Liver (tissue), 9 donors: ENCODE measurements around the gene OSTM1. TPM values are rescaled to one million over a fixed set of nuclear protein-coding genes. Genes with fewer than 3 reads are reported as not detected.
"Not testable (repeated sequence)": the region's sequence is repeated elsewhere in the genome, so short reads cannot be mapped to it uniquely, and the experiment has no call there.

Source experiments
- DNase-seq: peaks from one replicate; pipeline ENCODE4 v3.0.0-alpha.2; 2017; ENCODE audit warnings: low spot score
- H3K27ac ChIP-seq, 2 donors: one replicate each; pipeline ENCODE4 v1.7.0; 2013; ENCODE audit warnings: inconsistent platforms in 2 of 2, low read length in 2 of 2, control low read depth in 1 of 2, low read depth in 1 of 2, mild to moderate bottlenecking in 1 of 2
- H3K27me3 ChIP-seq, 4 donors: one replicate each; pipeline versions ENCODE4 v1.6.1 to v1.7.0; 2013; ENCODE audit warnings: low read length in 3 of 4, inconsistent platforms in 1 of 4, mild to moderate bottlenecking in 1 of 4, moderate library complexity in 1 of 4; ENCODE audit not compliant: control insufficient read depth in 4 of 4, insufficient read depth in 4 of 4
- H3K36me3 ChIP-seq, 4 donors: one replicate each; pipeline versions ENCODE4 v1.6.1 to v1.7.0; 2013; ENCODE audit warnings: low read length in 3 of 4, mild to moderate bottlenecking in 3 of 4, low read depth in 1 of 4, moderate library complexity in 1 of 4; ENCODE audit not compliant: control insufficient read depth in 4 of 4, insufficient read depth in 3 of 4
- H3K4me1 ChIP-seq, 4 donors: one replicate each; pipeline versions ENCODE4 v1.6.1 to v1.7.0; 2013; ENCODE audit warnings: low read length in 3 of 4, mild to moderate bottlenecking in 3 of 4, moderate library complexity in 1 of 4; ENCODE audit not compliant: control insufficient read depth in 4 of 4, insufficient read depth in 4 of 4
- H3K4me3 ChIP-seq, 3 donors: one replicate each; pipeline versions ENCODE4 v1.6.1 to v1.7.0; 2013; ENCODE audit warnings: low read length in 3 of 3, control low read depth in 1 of 3, low read depth in 1 of 3, mild to moderate bottlenecking in 1 of 3
- H3K9ac ChIP-seq, 2 donors: one replicate each; pipeline ENCODE4 v1.7.0; 2013; ENCODE audit warnings: low read length in 2 of 2, mild to moderate bottlenecking in 2 of 2, moderate library complexity in 2 of 2, control low read depth in 1 of 2, low read depth in 1 of 2
- H3K9me3 ChIP-seq, 4 donors: one replicate each; pipeline versions ENCODE4 v1.6.1 to v1.7.0; 2013; ENCODE audit warnings: low read length in 3 of 4; ENCODE audit not compliant: control insufficient read depth in 4 of 4
- EGR1 ChIP-seq, 2 donors: IDR thresholded peaks; 2 replicates each; pipeline ENCODE4 v1.6.1; 2016 to 2018; ENCODE audit warnings: antibody characterized with exemption in 2 of 2, low read depth in 2 of 2
- FOXA1 ChIP-seq: IDR thresholded peaks from 2 replicates; pipeline ENCODE4 v1.6.1; 2016; ENCODE audit warnings: antibody characterized with exemption
- FOXA2 ChIP-seq: IDR thresholded peaks from 2 replicates; pipeline ENCODE4 v1.6.1; 2016; ENCODE audit warnings: antibody characterized with exemption
- GABPA ChIP-seq, 2 donors: IDR thresholded peaks in 1 of 2; conservative IDR thresholded peaks in 1 of 2; 2 replicates each; pipeline ENCODE4 v1.6.1; 2016; ENCODE audit warnings: antibody characterized with exemption in 2 of 2, mild to moderate bottlenecking in 1 of 2, moderate library complexity in 1 of 2
- HNF4A ChIP-seq, 2 donors: conservative IDR thresholded peaks; 2 replicates each; pipeline ENCODE4 v1.6.1; 2016; ENCODE audit warnings: antibody characterized with exemption in 2 of 2, mild to moderate bottlenecking in 2 of 2
- HNF4G ChIP-seq: IDR thresholded peaks from 2 replicates; pipeline ENCODE4 v1.6.1; 2016; ENCODE audit warnings: antibody characterized with exemption
- JUND ChIP-seq, 2 donors: IDR thresholded peaks; 2 replicates each; pipeline ENCODE4 v1.6.1; 2016; ENCODE audit warnings: antibody characterized with exemption in 2 of 2
- NR2F2 ChIP-seq: IDR thresholded peaks from 2 replicates; pipeline ENCODE4 v1.6.1; 2016; ENCODE audit warnings: antibody characterized with exemption
- RAD21 ChIP-seq, 2 donors: IDR thresholded peaks; 2 replicates each; pipeline ENCODE4 v1.6.1; 2016; ENCODE audit warnings: antibody characterized with exemption in 2 of 2, mild to moderate bottlenecking in 2 of 2
- RXRA ChIP-seq, 2 donors: IDR thresholded peaks; 2 replicates each; pipeline ENCODE4 v1.6.1; 2017 to 2018; ENCODE audit warnings: antibody characterized with exemption in 2 of 2, mild to moderate bottlenecking in 1 of 2
- SP1 ChIP-seq: IDR thresholded peaks from 2 replicates; pipeline ENCODE4 v1.6.1; 2018; ENCODE audit warnings: antibody characterized with exemption, mild to moderate bottlenecking
- TAF1 ChIP-seq: conservative IDR thresholded peaks from 2 replicates; pipeline ENCODE4 v1.6.1; 2016; ENCODE audit warnings: antibody characterized with exemption, mild to moderate bottlenecking
- YY1 ChIP-seq: IDR thresholded peaks from 2 replicates; pipeline ENCODE4 v1.6.1; 2016; ENCODE audit warnings: antibody characterized with exemption, mild to moderate bottlenecking
- WGBS: extraction: QIAGEN DNeasy Blood & Tissue Kit; methylation state at CpG from one replicate; pipeline ENCODE4 v1.1.7; 2013; 5-methylcytosine and 5-hydroxymethylcytosine counted together
- polyA plus RNA-seq, 2 donors: library from polyadenylated mRNA; stranded (reverse) in 1 of 2; unstranded in 1 of 2; fragments of 200-250 nt in 1 of 2; fragments of >200 nt in 1 of 2; fragmentation: Nextera tagmentation in 1 of 2; extraction: Ambion mirVana in 1 of 2; gene quantifications; one replicate each; pipeline versions ENCODE4 v1.2.1 to v1.2.3, GENCODE V29; 2013 to 2015
- total RNA-seq, 2 donors: library from RNA; depleted of rRNA; stranded (reverse); fragments of >200 nt; gene quantifications; one replicate each; pipeline ENCODE4 v1.2.3, GENCODE V29; 2014
- TF ChIP-seq, protein P1 (sequence below): IDR thresholded peaks from 2 replicates; pipeline ENCODE4 v1.6.1; 2016; ENCODE audit warnings: antibody characterized with exemption
- TF ChIP-seq, protein P2 (sequence below): fragments of 150-350 bp; IDR thresholded peaks from 2 replicates; pipeline ENCODE4 v1.5.1; 2017; ENCODE audit warnings: improper control_type of control experiment, low read depth, low read length; ENCODE audit not compliant: missing input control
- TF ChIP-seq, protein P3 (sequence below): IDR thresholded peaks from 2 replicates; pipeline ENCODE4 v1.6.1; 2016; ENCODE audit warnings: antibody characterized with exemption, mild to moderate bottlenecking
- TF ChIP-seq, protein P4 (sequence below): IDR thresholded peaks from 2 replicates; pipeline ENCODE4 v1.6.1; 2016; ENCODE audit warnings: antibody characterized with exemption
- TF ChIP-seq, protein P5 (sequence below): IDR thresholded peaks from 2 replicates; pipeline ENCODE4 v1.6.1; 2016; ENCODE audit warnings: antibody characterized with exemption
- donor health status: healthy.
- donor health status: healthy.
- donor health status: healthy.
- donor health status: healthy.
- donor health status: healthy.

OSTM1 gene
- total and polyA plus RNA-seq, 4 donors: 8.8 to 33.3 (median 11.3) TPM

DNA sequence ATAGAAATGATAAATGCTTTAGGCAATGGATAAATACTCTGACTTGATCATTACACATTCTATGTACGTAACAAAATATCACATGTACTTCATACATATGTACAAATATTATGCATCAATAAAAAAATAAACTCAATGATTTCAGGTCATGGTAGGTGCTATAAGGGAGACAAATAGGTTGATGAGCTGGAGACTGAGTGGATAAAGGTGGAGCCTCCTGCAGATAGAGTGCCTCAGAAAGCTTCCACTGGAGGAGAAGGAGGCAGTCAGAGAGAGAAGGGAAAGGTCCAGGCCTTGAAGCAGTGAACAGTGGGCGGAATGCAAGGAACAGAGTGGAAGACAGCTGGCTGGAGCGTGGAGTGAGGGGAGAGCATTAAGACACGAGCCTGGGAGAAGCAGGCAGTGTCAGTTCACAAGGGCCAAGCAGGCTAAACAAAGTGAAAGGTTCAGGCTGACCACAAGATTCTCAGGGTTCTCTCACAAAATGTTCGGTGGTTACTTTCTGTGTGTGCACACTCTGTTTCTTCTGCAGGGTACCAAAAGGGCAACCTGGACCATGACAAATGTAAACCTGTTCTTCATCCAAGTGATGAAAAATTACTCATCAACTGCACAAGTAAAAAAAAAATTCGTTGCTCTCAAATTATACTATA, 60.6 kb downstream of the OSTM1 start (continued):
- no peak for TF ChIP-seq SP1
- TF ChIP-seq, protein P1, sequence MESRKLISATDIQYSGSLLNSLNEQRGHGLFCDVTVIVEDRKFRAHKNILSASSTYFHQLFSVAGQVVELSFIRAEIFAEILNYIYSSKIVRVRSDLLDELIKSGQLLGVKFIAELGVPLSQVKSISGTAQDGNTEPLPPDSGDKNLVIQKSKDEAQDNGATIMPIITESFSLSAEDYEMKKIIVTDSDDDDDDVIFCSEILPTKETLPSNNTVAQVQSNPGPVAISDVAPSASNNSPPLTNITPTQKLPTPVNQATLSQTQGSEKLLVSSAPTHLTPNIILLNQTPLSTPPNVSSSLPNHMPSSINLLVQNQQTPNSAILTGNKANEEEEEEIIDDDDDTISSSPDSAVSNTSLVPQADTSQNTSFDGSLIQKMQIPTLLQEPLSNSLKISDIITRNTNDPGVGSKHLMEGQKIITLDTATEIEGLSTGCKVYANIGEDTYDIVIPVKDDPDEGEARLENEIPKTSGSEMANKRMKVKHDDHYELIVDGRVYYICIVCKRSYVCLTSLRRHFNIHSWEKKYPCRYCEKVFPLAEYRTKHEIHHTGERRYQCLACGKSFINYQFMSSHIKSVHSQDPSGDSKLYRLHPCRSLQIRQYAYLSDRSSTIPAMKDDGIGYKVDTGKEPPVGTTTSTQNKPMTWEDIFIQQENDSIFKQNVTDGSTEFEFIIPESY: no peak

DNA sequence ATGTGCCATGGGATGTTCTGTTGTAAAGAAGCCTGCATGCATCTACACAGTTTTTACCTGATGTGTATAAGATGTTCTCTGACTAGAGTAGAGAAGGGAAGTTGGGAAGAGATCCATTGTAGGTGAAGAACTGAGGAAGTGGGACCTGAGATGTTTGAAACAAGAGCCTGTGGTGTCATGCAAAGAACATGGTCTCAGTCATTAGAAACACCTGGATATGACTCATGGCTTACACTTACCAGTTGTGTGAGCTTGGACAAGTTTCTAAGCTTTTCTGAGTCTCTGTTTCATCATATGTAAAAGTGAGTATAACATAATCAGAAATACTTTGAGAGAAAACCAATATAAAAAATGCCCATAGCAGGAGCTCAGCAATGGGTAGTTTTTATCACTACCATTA, 64.6 kb downstream of the OSTM1 start:
- Histone ChIP-seq H3K4me3 (no peak overlapping the region), H3K27ac (no peak overlapping the region), H3K9ac (no peak overlapping the region), H3K9me3 (peaks cover 0 to 5% (median 0%) of the 10 kb centered on the region in 4 donors), H3K4me1 (no peaks in the 10 kb centered on the region), H3K27me3 (no peaks in the 10 kb centered on the region), H3K36me3 (no peaks in the 10 kb centered on the region)
- TF ChIP-seq, protein P2, sequence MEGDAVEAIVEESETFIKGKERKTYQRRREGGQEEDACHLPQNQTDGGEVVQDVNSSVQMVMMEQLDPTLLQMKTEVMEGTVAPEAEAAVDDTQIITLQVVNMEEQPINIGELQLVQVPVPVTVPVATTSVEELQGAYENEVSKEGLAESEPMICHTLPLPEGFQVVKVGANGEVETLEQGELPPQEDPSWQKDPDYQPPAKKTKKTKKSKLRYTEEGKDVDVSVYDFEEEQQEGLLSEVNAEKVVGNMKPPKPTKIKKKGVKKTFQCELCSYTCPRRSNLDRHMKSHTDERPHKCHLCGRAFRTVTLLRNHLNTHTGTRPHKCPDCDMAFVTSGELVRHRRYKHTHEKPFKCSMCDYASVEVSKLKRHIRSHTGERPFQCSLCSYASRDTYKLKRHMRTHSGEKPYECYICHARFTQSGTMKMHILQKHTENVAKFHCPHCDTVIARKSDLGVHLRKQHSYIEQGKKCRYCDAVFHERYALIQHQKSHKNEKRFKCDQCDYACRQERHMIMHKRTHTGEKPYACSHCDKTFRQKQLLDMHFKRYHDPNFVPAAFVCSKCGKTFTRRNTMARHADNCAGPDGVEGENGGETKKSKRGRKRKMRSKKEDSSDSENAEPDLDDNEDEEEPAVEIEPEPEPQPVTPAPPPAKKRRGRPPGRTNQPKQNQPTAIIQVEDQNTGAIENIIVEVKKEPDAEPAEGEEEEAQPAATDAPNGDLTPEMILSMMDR: no peak
- TF ChIP-seq, protein P1: no peak
- TF ChIP-seq, protein P3, sequence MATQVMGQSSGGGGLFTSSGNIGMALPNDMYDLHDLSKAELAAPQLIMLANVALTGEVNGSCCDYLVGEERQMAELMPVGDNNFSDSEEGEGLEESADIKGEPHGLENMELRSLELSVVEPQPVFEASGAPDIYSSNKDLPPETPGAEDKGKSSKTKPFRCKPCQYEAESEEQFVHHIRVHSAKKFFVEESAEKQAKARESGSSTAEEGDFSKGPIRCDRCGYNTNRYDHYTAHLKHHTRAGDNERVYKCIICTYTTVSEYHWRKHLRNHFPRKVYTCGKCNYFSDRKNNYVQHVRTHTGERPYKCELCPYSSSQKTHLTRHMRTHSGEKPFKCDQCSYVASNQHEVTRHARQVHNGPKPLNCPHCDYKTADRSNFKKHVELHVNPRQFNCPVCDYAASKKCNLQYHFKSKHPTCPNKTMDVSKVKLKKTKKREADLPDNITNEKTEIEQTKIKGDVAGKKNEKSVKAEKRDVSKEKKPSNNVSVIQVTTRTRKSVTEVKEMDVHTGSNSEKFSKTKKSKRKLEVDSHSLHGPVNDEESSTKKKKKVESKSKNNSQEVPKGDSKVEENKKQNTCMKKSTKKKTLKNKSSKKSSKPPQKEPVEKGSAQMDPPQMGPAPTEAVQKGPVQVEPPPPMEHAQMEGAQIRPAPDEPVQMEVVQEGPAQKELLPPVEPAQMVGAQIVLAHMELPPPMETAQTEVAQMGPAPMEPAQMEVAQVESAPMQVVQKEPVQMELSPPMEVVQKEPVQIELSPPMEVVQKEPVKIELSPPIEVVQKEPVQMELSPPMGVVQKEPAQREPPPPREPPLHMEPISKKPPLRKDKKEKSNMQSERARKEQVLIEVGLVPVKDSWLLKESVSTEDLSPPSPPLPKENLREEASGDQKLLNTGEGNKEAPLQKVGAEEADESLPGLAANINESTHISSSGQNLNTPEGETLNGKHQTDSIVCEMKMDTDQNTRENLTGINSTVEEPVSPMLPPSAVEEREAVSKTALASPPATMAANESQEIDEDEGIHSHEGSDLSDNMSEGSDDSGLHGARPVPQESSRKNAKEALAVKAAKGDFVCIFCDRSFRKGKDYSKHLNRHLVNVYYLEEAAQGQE: no peak
- no peak for TF ChIP-seq FOXA2
- no peak for TF ChIP-seq RXRA (IDR thresholded peaks at IDR 0.05)
- TF ChIP-seq JUND (IDR thresholded peaks at IDR 0.05): no peak
- TF ChIP-seq, protein P4, sequence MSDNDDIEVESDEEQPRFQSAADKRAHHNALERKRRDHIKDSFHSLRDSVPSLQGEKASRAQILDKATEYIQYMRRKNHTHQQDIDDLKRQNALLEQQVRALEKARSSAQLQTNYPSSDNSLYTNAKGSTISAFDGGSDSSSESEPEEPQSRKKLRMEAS: no peak
- TF ChIP-seq RAD21 (IDR thresholded peaks at IDR 0.05): no peak
- TF ChIP-seq FOXA1: no peak
- TF ChIP-seq SP1: no peak
- TF ChIP-seq GABPA (IDR thresholded peaks at IDR 0.05 in 1 of 2, conservative IDR thresholded peaks at IDR 0.05 in 1 of 2): no peak
- no peak for TF ChIP-seq HNF4A (conservative IDR thresholded peaks at IDR 0.05)
- TF ChIP-seq HNF4G: no peak
- TF ChIP-seq, protein P5, sequence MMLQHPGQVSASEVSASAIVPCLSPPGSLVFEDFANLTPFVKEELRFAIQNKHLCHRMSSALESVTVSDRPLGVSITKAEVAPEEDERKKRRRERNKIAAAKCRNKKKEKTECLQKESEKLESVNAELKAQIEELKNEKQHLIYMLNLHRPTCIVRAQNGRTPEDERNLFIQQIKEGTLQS: no peak
- TF ChIP-seq YY1: no peak
- no peak for TF ChIP-seq TAF1
- no peak for TF ChIP-seq EGR1 (IDR thresholded peaks at IDR 0.05; ENCODE audit: low read depth in 2 of 2)
- no peak for TF ChIP-seq NR2F2
- no peak for DNase-seq

DNA sequence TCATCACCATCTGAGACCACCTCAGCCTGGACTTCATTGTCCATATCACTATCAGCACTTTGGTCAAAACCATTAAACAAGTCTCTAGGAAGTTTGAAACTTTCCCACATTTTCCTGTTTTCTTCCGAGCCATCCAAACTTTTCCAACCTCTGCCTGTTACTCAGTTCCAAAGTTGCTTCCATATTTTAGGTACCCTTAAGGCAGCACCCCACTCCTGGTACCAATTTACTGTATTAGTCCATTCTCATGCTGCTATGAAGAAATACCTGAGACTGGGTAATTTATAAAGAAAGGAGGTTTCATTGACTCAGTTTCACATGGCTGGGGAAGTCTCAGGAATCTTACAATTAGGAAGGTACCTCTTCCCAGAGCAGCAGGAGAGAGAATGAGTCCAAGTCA, 65.3 kb downstream of the OSTM1 start:
- not testable (repeated sequence) for H3K36me3 ChIP-seq, H3K9ac ChIP-seq, H3K9me3 ChIP-seq, H3K4me3 ChIP-seq, DNase-seq, H3K27me3 ChIP-seq, H3K4me1 ChIP-seq, H3K27ac ChIP-seq
- 97% methylated on average over 1 of the region's 1 CpG for WGBS
